ENCODE measurements around the gene RNF215.

Gene RNF215

GRCh38 chr22:30420347-30421125 is 33.3 kb upstream of the RNF215 start:
- Histone ChIP-seq H3K9me3 (ENCODE audit: control insufficient read depth, insufficient read depth, low read depth, low read length) (no peaks in the 10 kb centered on the region), H3K27me3 (ENCODE audit: control insufficient read depth, insufficient read depth, low read length) (no peaks in the 10 kb centered on the region), H3K9ac (ENCODE audit: low read length) (no peak overlapping the region), H3K4me3 (ENCODE audit: low read depth, low read length) (no peak overlapping the region), H3K27ac (ENCODE audit: low read depth, low read length) (no peak overlapping the region), H3K36me3 (ENCODE audit: control insufficient read depth, insufficient read depth, low read length) (peaks cover 47% of the 10 kb centered on the region), H3K4me1 (ENCODE audit: control insufficient read depth, insufficient read depth, low read length) (peaks cover 24% of the 10 kb centered on the region)

GRCh38 chr22:30416837-30417236 is 29.6 kb upstream of the RNF215 start:
- Histone ChIP-seq H3K27ac (ENCODE audit: low read depth, low read length) (no peak overlapping the region), H3K4me3 (ENCODE audit: low read depth, low read length) (no peak overlapping the region), H3K9ac (ENCODE audit: low read length) (no peak overlapping the region), H3K27me3 (ENCODE audit: control insufficient read depth, insufficient read depth, low read length) (no peaks in the 10 kb centered on the region), H3K36me3 (ENCODE audit: control insufficient read depth, insufficient read depth, low read length) (peaks cover 56% of the 10 kb centered on the region), H3K4me1 (ENCODE audit: control insufficient read depth, insufficient read depth, low read length) (peaks cover 7% of the 10 kb centered on the region; the same call in 1 of the 2 replicates), H3K9me3 (ENCODE audit: control insufficient read depth, insufficient read depth, low read depth, low read length) (no peaks in the 10 kb centered on the region)

DNA sequence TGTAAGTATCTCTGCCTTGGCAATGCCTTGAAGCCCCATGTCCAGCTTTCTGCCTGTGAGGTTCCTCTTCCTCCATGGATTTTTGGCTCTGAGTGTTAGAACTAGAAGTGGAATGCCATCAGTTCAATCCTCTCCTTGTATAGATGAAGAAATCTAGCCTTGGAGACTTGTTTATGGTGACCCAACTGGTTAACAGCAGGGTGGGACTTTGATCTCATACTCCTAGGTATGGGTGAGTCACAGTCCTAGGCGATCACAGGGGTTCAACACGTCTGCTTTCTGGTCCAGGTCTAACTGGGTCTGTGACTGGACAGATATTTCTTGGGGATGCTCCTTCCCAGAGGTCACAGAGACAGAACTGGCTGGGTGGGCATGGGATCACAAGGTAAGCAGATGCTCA is 29.2 kb upstream of the RNF215 start:
- no peak overlapping the region for H3K27ac ChIP-seq (ENCODE audit: low read depth, low read length)
- H3K27me3 ChIP-seq (ENCODE audit: control insufficient read depth, insufficient read depth, low read length): no peaks in the 10 kb centered on the region
- no peak overlapping the region for H3K9ac ChIP-seq (ENCODE audit: low read length)
- no peaks in the 10 kb centered on the region for H3K9me3 ChIP-seq (ENCODE audit: control insufficient read depth, insufficient read depth, low read depth, low read length)
- no peak overlapping the region for H3K4me3 ChIP-seq (ENCODE audit: low read depth, low read length)
- H3K36me3 ChIP-seq (ENCODE audit: control insufficient read depth, insufficient read depth, low read length): peaks cover 54% of the 10 kb centered on the region
- H3K4me1 ChIP-seq (ENCODE audit: control insufficient read depth, insufficient read depth, low read length): peaks cover 3% of the 10 kb centered on the region; the same call in 1 of the 2 replicates

- no peak overlapping the region for H3K4me3 ChIP-seq (ENCODE audit: low read depth, low read length)
- peaks cover 51% of the 10 kb centered on the region for H3K36me3 ChIP-seq (ENCODE audit: control insufficient read depth, insufficient read depth, low read length)
- no peak overlapping the region for H3K9ac ChIP-seq (ENCODE audit: low read length)
- H3K4me1 ChIP-seq (ENCODE audit: control insufficient read depth, insufficient read depth, low read length): no peaks in the 10 kb centered on the region
- H3K27me3 ChIP-seq (ENCODE audit: control insufficient read depth, insufficient read depth, low read length): no peaks in the 10 kb centered on the region
- no peaks in the 10 kb centered on the region for H3K9me3 ChIP-seq (ENCODE audit: control insufficient read depth, insufficient read depth, low read depth, low read length)
- no peak overlapping the region for H3K27ac ChIP-seq (ENCODE audit: low read depth, low read length)
Measured at GRCh38 chr22:30414525-30415047, 27.4 kb upstream of the RNF215 start.

DNA sequence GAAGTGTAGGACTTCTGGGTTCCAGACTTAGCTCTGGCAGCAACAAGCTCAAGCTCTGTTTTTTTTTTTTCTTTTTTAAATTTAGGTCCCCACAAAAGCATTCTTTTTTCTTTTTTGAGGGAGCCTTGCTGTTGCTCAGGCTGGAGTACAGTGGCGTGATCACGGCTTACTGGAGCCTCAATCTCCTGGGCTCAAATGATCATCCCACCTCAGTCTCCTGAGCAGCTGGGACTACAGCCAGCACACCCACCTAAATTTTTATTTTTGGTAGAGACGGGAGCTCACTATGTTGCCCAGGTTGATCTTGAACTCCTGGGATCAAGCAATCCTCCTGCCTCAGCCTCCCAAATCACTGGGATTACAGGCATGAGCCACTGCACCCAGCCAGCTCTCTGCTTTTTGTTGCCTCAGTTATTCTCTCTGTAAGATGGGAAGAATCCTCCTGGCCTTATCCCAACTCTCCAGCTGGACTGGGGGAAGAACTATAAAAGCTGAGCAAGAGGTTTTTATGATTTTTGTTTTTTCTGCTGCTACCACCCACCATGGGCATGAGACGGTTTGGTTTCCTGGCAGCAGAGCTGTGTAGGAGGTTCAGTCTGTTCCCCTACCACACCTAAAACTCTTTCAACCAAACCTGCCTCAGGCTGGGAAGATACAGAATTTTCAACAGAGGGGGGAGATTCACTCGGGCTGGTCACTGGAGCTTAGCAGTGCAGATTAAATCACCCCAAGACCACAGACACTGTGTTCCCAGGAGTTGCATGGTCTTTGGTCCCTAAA is 26.7 kb upstream of the RNF215 start:
- Histone ChIP-seq H3K4me1 (ENCODE audit: control insufficient read depth, insufficient read depth, low read length) (no peaks in the 10 kb centered on the region), H3K4me3 (ENCODE audit: low read depth, low read length) (no peak overlapping the region), H3K9ac (ENCODE audit: low read length) (no peak overlapping the region), H3K9me3 (ENCODE audit: control insufficient read depth, insufficient read depth, low read depth, low read length) (no peaks in the 10 kb centered on the region), H3K27me3 (ENCODE audit: control insufficient read depth, insufficient read depth, low read length) (no peaks in the 10 kb centered on the region), H3K27ac (ENCODE audit: low read depth, low read length) (no peak overlapping the region), H3K36me3 (ENCODE audit: control insufficient read depth, insufficient read depth, low read length) (peaks cover 52% of the 10 kb centered on the region)

DNA sequence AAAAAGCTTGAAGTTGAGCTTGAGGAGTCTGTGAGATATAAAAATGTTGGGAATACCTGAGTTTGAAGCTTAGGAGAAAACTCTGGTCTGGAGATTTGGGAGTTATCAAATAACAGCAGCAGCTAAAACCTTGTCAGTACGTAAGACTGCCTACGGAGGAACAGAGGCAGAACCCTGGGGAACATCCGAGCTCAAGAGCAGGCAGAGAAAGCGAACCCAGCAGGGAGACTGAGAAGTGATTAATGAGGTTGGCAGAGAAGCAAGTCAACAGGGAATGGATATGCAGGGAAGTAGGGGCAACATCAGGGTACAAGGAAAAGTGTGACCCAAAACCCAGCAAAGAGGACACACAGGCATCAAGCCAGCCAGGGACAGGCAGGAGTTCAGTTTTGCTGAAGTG is 25.8 kb upstream of the RNF215 start:
- no peaks in the 10 kb centered on the region for H3K4me1 ChIP-seq (ENCODE audit: control insufficient read depth, insufficient read depth, low read length)
- H3K36me3 ChIP-seq (ENCODE audit: control insufficient read depth, insufficient read depth, low read length): peaks cover 49% of the 10 kb centered on the region
- no peak overlapping the region for H3K4me3 ChIP-seq (ENCODE audit: low read depth, low read length)
- no peak overlapping the region for H3K27ac ChIP-seq (ENCODE audit: low read depth, low read length)
- H3K9ac ChIP-seq (ENCODE audit: low read length): no peak overlapping the region
- H3K27me3 ChIP-seq (ENCODE audit: control insufficient read depth, insufficient read depth, low read length): no peaks in the 10 kb centered on the region
- H3K9me3 ChIP-seq (ENCODE audit: control insufficient read depth, insufficient read depth, low read depth, low read length): no peaks in the 10 kb centered on the region

DNA sequence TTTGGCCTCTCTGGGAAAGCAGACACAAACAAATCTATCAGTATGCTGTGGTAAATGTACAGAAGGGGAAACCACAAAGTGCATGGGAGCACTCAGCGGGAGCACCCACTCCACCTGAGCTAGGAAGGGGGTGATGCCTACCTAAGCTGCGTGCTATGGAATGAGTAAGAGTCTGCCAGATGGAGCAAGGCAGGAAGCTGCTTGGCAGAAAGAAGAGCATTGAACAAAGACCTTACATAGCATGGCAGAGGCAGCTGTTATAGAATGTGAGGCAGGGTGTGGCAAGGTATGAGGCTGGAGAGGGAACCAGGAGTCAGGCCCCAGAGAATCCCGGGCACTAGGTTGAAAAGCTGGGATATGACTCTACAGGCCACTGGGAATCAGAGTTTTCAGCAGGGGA is 24.6 kb upstream of the RNF215 start:
- Histone ChIP-seq H3K36me3 (ENCODE audit: control insufficient read depth, insufficient read depth, low read length) (peaks cover 46% of the 10 kb centered on the region), H3K4me3 (ENCODE audit: low read depth, low read length) (no peak overlapping the region), H3K27me3 (ENCODE audit: control insufficient read depth, insufficient read depth, low read length) (no peaks in the 10 kb centered on the region), H3K4me1 (ENCODE audit: control insufficient read depth, insufficient read depth, low read length) (no peaks in the 10 kb centered on the region), H3K27ac (ENCODE audit: low read depth, low read length) (no peak overlapping the region), H3K9ac (ENCODE audit: low read length) (no peak overlapping the region), H3K9me3 (ENCODE audit: control insufficient read depth, insufficient read depth, low read depth, low read length) (no peaks in the 10 kb centered on the region)

- Histone ChIP-seq H3K4me1 (ENCODE audit: control insufficient read depth, insufficient read depth, low read length) (no peaks in the 10 kb centered on the region), H3K27me3 (ENCODE audit: control insufficient read depth, insufficient read depth, low read length) (no peaks in the 10 kb centered on the region), H3K27ac (ENCODE audit: low read depth, low read length) (no peak overlapping the region), H3K36me3 (ENCODE audit: control insufficient read depth, insufficient read depth, low read length) (peaks cover 30% of the 10 kb centered on the region), H3K4me3 (ENCODE audit: low read depth, low read length) (no peak overlapping the region), H3K9me3 (ENCODE audit: control insufficient read depth, insufficient read depth, low read depth, low read length) (no peaks in the 10 kb centered on the region), H3K9ac (ENCODE audit: low read length) (no peak overlapping the region)
Measured at GRCh38 chr22:30408388-30409102, 21.3 kb upstream of the RNF215 start.

DNA sequence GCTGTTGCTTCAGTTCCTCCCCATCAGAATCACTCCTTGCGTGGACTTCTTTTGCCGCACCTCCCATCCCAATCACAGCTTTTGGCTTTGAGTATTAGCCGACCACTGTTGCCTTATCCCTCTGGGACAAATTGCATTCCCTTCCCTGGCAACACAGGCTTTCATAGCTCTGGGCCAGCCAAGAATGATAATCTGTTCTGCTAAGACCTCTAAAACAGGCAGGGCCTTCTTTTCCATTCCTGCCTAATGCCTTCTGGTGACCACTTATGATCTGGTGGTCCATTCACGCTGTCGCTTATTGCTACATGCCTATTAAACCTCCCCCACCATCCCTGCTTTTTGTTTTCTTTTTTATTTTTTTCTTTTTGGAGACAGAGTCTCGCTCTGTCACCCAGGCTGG is 19.2 kb upstream of the RNF215 start:
- H3K9ac ChIP-seq (ENCODE audit: low read length): no peak overlapping the region
- no peak overlapping the region for H3K27ac ChIP-seq (ENCODE audit: low read depth, low read length)
- no peak overlapping the region for H3K4me3 ChIP-seq (ENCODE audit: low read depth, low read length)
- H3K9me3 ChIP-seq (ENCODE audit: control insufficient read depth, insufficient read depth, low read depth, low read length): no peaks in the 10 kb centered on the region
- H3K27me3 ChIP-seq (ENCODE audit: control insufficient read depth, insufficient read depth, low read length): no peaks in the 10 kb centered on the region
- H3K4me1 ChIP-seq (ENCODE audit: control insufficient read depth, insufficient read depth, low read length): peaks cover 9% of the 10 kb centered on the region
- H3K36me3 ChIP-seq (ENCODE audit: control insufficient read depth, insufficient read depth, low read length): peaks cover 24% of the 10 kb centered on the region

GRCh38 chr22:30405731-30406130 is 18.5 kb upstream of the RNF215 start:
- H3K4me1 ChIP-seq (ENCODE audit: control insufficient read depth, insufficient read depth, low read length): peaks cover 9% of the 10 kb centered on the region
- H3K36me3 ChIP-seq (ENCODE audit: control insufficient read depth, insufficient read depth, low read length): peaks cover 19% of the 10 kb centered on the region
- H3K4me3 ChIP-seq (ENCODE audit: low read depth, low read length): no peak overlapping the region
- H3K27ac ChIP-seq (ENCODE audit: low read depth, low read length): no peak overlapping the region
- no peaks in the 10 kb centered on the region for H3K9me3 ChIP-seq (ENCODE audit: control insufficient read depth, insufficient read depth, low read depth, low read length)
- no peak overlapping the region for H3K9ac ChIP-seq (ENCODE audit: low read length)
- no peaks in the 10 kb centered on the region for H3K27me3 ChIP-seq (ENCODE audit: control insufficient read depth, insufficient read depth, low read length)
